Skin epidermis (tissue), 12 donors: Measurements from ENCODE around the gene BCL11A.

ENCODE experiments used
- H3K27ac ChIP-seq, 21 experiments: fragments of 200-600 bp; sonication (generic) in 11 of 21; one replicate each; pipeline ENCODE4 v1.5.0; 2020; ENCODE audit warnings: mild to moderate bottlenecking in 3 of 21, inconsistent platforms in 2 of 21, moderate library complexity in 2 of 21
- H3K4me3 ChIP-seq, 7 experiments: fragments of 200-600 bp; sonication (generic) in 2 of 7; one replicate each; pipeline ENCODE4 v1.5.0; 2020; ENCODE audit warnings: inconsistent platforms in 2 of 7, mild to moderate bottlenecking in 2 of 7, moderate library complexity in 1 of 7

BCL11A gene

GRCh38 chr2:60497500-60497899, 56.0 kb downstream of the BCL11A start:
- Histone ChIP-seq H3K4me3 (no peak overlapping the region), H3K27ac (peak overlapping the region in 1 of 21 experiments; percentile 33)

GRCh38 chr2:60496956-60497355, 56.5 kb downstream of the BCL11A start:
- Histone ChIP-seq H3K4me3 (no peak overlapping the region), H3K27ac (no peak overlapping the region)

DNA sequence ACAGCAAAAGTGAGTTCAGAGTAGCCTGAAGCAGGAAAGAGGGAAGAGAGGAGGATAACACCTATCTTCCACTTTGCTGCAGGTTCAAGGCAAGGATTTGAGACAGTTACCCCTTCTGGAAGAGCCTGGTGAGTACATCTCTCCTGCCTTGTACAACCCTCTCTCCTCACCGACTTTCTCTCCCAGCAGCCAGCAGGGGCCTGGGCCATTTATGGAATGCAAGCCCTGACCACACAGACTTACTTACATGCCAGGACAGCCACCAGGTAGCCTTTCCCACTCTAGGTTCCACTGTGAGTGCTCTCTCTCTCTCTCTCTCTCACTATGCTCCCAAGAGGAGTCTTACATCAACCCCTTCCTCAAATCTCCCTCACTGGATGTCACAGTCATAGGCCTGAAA, 57.0 kb downstream of the BCL11A start:
- Histone ChIP-seq H3K27ac (peak overlapping the region in 1 of 21 experiments; percentile 23), H3K4me3 (no peak overlapping the region)

- no peak overlapping the region for H3K27ac ChIP-seq
These were observed 58.3 kb downstream of the BCL11A start for GRCh38 chr2:60495041-60495625.

GRCh38 chr2:60493804-60494387, 59.6 kb downstream of the BCL11A start:
- Histone ChIP-seq H3K4me3 (no peak overlapping the region), H3K27ac (peak overlapping the region in 1 of 21 experiments; percentile 52)

More at GRCh38 chr2:60495041-60495625, 58.3 kb downstream of the BCL11A start:
- no peak overlapping the region for H3K4me3 ChIP-seq

GRCh38 chr2:60492548-60492947, 60.9 kb downstream of the BCL11A start:
- H3K4me3 ChIP-seq = no peak overlapping the region
- H3K27ac ChIP-seq = no peak overlapping the region

- H3K27ac ChIP-seq = peak overlapping the region in 1 of 21 experiments; percentile 19
- H3K4me3 ChIP-seq = no peak overlapping the region
These were observed 62.6 kb downstream of the BCL11A start for GRCh38 chr2:60490848-60491247.

DNA sequence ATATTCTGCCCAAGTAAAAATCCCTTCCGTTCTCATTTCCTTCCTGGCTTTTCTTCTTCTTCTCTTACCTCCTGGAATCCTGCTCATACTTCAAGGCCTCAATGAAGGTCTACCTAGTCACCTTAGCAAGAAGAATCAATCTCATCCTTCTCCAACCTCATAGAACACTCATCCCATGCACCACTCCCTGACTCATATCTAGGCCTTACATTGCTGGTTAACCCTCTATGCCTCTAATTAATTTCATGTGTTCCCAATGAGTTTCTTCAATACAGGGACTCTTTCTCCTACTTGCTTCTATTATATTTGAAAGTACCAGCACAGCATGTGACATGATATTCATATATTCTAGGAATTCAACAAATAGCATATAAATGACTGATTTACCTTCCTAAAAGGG, 63.0 kb downstream of the BCL11A start:
- H3K4me3 ChIP-seq = no peak overlapping the region
- H3K27ac ChIP-seq = no peak overlapping the region

- Histone ChIP-seq H3K27ac (peak overlapping the region in 1 of 21 experiments; percentile 37), H3K4me3 (no peak overlapping the region)
These were observed 64.2 kb downstream of the BCL11A start for GRCh38 chr2:60489289-60489688.

DNA sequence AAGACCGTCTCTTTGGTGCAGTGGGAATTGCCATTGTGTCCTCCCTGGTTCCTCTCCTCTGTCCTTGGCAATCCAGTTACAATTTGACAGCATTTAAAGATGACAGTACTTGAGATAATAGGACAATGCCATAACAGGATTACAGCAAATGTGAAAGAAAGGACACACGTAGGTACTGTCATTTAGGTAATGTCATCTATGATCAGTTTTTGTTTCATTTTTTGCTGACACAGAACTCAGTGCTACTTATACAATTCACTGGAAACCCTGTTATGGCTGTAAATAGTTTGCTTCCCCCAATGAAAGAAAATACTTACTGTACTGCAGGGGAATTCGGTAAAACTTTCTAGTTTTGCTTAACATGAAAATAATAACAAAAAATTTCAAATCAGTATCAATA, 65.2 kb downstream of the BCL11A start:
- Histone ChIP-seq H3K27ac (peak overlapping the region in 1 of 21 experiments; percentile 5), H3K4me3 (no peak overlapping the region)

DNA sequence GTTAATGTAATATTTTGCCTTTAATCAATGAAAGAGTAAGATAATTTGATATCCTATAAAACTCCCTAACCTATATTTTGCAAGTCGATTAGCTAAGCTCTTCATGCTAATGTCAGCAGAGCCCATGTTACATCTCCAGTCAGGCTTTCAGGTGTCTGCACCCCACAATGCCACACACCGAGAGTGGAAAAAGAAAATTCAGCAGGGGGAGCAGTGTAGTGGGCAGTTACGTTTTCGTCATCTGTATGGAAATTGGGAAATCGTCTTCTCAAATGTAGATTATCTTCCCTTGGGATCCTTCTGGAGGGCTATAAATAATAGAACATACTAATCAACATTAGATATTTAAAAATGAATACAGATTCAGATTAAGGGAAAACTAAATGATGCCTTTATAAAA, 66.3 kb downstream of the BCL11A start:
- Histone ChIP-seq H3K27ac (no peak overlapping the region), H3K4me3 (no peak overlapping the region)

- H3K27ac ChIP-seq = peak overlapping the region in 2 of 21 experiments; percentile 30 to 33
- H3K4me3 ChIP-seq = no peak overlapping the region
These were observed 66.9 kb downstream of the BCL11A start for GRCh38 chr2:60486551-60486950.

- Histone ChIP-seq H3K27ac (peak overlapping the region in 4 of 21 experiments; percentile 24 to 79 (median 32)), H3K4me3 (no peak overlapping the region)
These were observed 67.4 kb downstream of the BCL11A start for GRCh38 chr2:60486067-60486466.

GRCh38 chr2:60485550-60485949, 67.9 kb downstream of the BCL11A start:
- no peak overlapping the region for H3K4me3 ChIP-seq

GRCh38 chr2:60485055-60485454, 68.4 kb downstream of the BCL11A start:
- Histone ChIP-seq H3K4me3 (no peak overlapping the region), H3K27ac (peak overlapping the region in 6 of 21 experiments; percentile 22 to 79 (median 61))

More at GRCh38 chr2:60485550-60485949, 67.9 kb downstream of the BCL11A start:
- peak overlapping the region in 6 of 21 experiments; percentile 22 to 79 (median 43) for H3K27ac ChIP-seq

- H3K27ac ChIP-seq = peak overlapping the region in 11 of 21 experiments; percentile 3 to 79 (median 44)
These were observed 69.3 kb downstream of the BCL11A start for GRCh38 chr2:60484133-60484645.

DNA sequence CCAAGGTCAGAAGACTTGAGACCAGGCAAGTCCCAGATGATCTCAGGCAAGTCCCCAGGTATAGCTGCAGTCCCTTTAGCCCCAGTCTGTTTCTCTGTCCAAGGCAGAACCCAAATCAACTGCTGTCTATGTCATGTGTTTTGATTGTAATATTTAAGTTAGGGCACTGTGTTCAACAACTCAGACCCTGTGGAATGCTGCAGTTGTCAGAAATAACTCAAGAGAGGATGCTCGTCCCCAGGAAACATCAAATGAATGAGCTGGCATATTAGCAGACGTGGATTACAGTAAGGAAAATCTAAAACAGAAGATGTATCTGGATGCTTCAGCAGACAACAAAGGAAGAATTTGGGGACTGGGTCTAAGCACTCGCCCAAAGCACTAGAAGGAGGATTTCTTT, 70.1 kb downstream of the BCL11A start:
- H3K27ac ChIP-seq = peak overlapping the region in 10 of 21 experiments; percentile 3 to 79 (median 44)
- H3K4me3 ChIP-seq = no peak overlapping the region

More at GRCh38 chr2:60484133-60484645, 69.3 kb downstream of the BCL11A start:
- no peak overlapping the region for H3K4me3 ChIP-seq

GRCh38 chr2:60482222-60482621, 71.2 kb downstream of the BCL11A start:
- peak overlapping the region in 7 of 21 experiments; percentile 5 to 79 (median 30) for H3K27ac ChIP-seq
- H3K4me3 ChIP-seq = no peak overlapping the region

DNA sequence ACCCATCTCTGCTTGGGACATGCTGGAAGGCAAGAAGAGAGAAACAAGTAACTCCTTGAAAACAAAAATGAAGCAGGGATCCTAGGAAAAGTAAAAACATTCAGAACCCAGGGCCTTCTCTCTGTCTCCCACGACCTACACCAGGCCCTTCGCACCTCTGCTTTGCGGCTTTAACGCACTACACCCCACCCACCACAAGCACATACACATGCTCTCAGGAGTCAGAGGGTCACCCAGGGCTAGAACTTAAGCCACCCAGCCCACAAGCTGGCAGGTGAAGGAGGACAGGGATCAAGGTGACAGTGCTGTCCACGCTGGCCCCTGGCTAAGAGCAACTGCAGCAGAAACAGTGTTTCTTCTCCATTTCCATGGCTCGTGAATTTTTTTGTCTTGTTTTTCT, 72.2 kb downstream of the BCL11A start:
- Histone ChIP-seq H3K4me3 (no peak overlapping the region), H3K27ac (peak overlapping the region in 11 of 21 experiments; percentile 11 to 90 (median 45))

- H3K27ac ChIP-seq = peak overlapping the region in 12 of 21 experiments; percentile 45 to 90 (median 71)
These were observed 73.2 kb downstream of the BCL11A start for GRCh38 chr2:60480089-60480773.

More at GRCh38 chr2:60480089-60480773, 73.2 kb downstream of the BCL11A start:
- no peak overlapping the region for H3K4me3 ChIP-seq
